HG02938 (cell line): ENCODE data around the gene RTTN.

ENCODE experiments used
- ATAC-seq: cut with Tn5 transposase; IDR thresholded peaks from one replicate; pipeline ENCODE4 v1.9.1; 2021; ENCODE audit warnings: mild to moderate bottlenecking, moderate library complexity; ENCODE audit not compliant: unreplicated experiment

RTTN gene

GRCh38 chr18:70085641-70086040 is 119.8 kb downstream of the RTTN start:
- no peak for ATAC-seq

GRCh38 chr18:70082430-70082829 is 123.1 kb downstream of the RTTN start:
- no peak for ATAC-seq

GRCh38 chr18:70078106-70078505 is 127.4 kb downstream of the RTTN start:
- no peak for ATAC-seq

GRCh38 chr18:70075906-70076305 is 129.6 kb downstream of the RTTN start:
- no peak for ATAC-seq

- ATAC-seq: no peak
These were observed 131.4 kb downstream of the RTTN start for GRCh38 chr18:70074116-70074515.

GRCh38 chr18:70073432-70073831 is 132.1 kb downstream of the RTTN start:
- ATAC-seq: no peak

- ATAC-seq: no peak
These were observed 132.8 kb downstream of the RTTN start for GRCh38 chr18:70072678-70073077.

GRCh38 chr18:70069965-70070364 is 135.5 kb downstream of the RTTN start:
- ATAC-seq: no peak

GRCh38 chr18:70069382-70069781 is 136.1 kb downstream of the RTTN start:
- ATAC-seq: no peak

- ATAC-seq: peak; percentile 75
These were observed 136.5 kb downstream of the RTTN start for GRCh38 chr18:70068981-70069380.

- ATAC-seq: no peak
These were observed 145.8 kb downstream of the RTTN start for GRCh38 chr18:70059684-70060083.

- peak; percentile 100 for ATAC-seq
These were observed 146.6 kb downstream of the RTTN start for GRCh38 chr18:70058916-70059315.

GRCh38 chr18:70047931-70048603 is 157.4 kb downstream of the RTTN start:
- ATAC-seq: no peak

GRCh38 chr18:70046796-70047195 is 158.7 kb downstream of the RTTN start:
- no peak for ATAC-seq

GRCh38 chr18:70046207-70046606 is 159.3 kb downstream of the RTTN start:
- no peak for ATAC-seq

GRCh38 chr18:70044632-70045031 is 160.9 kb downstream of the RTTN start:
- ATAC-seq: no peak

- ATAC-seq: no peak
These were observed 163.9 kb downstream of the RTTN start for GRCh38 chr18:70041459-70042050.

GRCh38 chr18:70039186-70039585 is 166.3 kb downstream of the RTTN start:
- ATAC-seq: no peak

- peak; percentile 17 for ATAC-seq
These were observed 167.9 kb downstream of the RTTN start for GRCh38 chr18:70037431-70038061.

GRCh38 chr18:70036771-70037347 is 168.6 kb downstream of the RTTN start:
- ATAC-seq: peak; percentile 99

GRCh38 chr18:70036168-70036567 is 169.3 kb downstream of the RTTN start:
- no peak for ATAC-seq

- ATAC-seq: no peak
These were observed 174.3 kb downstream of the RTTN start for GRCh38 chr18:70031221-70031620.
